HL-60/S4 treated with retinoic acid at 250 ng/mL for 4 days and 3 days (cell line): Measurements from ENCODE around the gene CNR2.
"Not testable (repeated sequence)": the region's sequence is repeated elsewhere in the genome, so short reads cannot be mapped to it uniquely, and the experiment has no call there.

ENCODE experiments used
- in situ Hi-C: fragments of 300-500 bp; cut with MboI; formaldehyde crosslinking; loops from 2 replicates; pipeline ENCODE4 v1.7.0; 2022; ENCODE audit warnings: low sequenced_read_pairs

Gene CNR2

GRCh38 chr1:23916209-23917131 lies 3.3 kb upstream of the CNR2 start:
- in situ Hi-C loops, result loop anchor here (10.0 kb wide), 1 partner anchor 112 kb away; the partner anchor contains the start of gene GALE

GRCh38 chr1:23915466-23915865 lies 2.3 kb upstream of the CNR2 start:
- in situ Hi-C loops, result loop anchor here (10.0 kb wide), 1 partner anchor 111 kb away; the partner anchor contains the start of gene GALE

GRCh38 chr1:23914921-23915320 lies 1.8 kb upstream of the CNR2 start:
- in situ Hi-C loops, result loop anchor here (10.0 kb wide), 1 partner anchor 110 kb away; the partner anchor contains the start of gene GALE

- in situ Hi-C loops, result loop anchor here (10.0 kb wide), 1 partner anchor 107 kb away; the partner anchor contains the start of gene GALE
Observed at GRCh38 chr1:23911921-23912320, 1.2 kb downstream of the CNR2 start.

GRCh38 chr1:23910553-23911246 lies 2.5 kb downstream of the CNR2 start:
- in situ Hi-C loops, result loop anchor here (10.0 kb wide), 1 partner anchor 106 kb away; the partner anchor contains the start of gene GALE

GRCh38 chr1:23910144-23910543 lies 3.0 kb downstream of the CNR2 start:
- in situ Hi-C loops, result loop anchor here (10.0 kb wide), 1 partner anchor 105 kb away; the partner anchor contains the start of gene GALE

GRCh38 chr1:23909412-23909811 lies 3.8 kb downstream of the CNR2 start:
- in situ Hi-C loops, result no loop called here

GRCh38 chr1:23908453-23909341 lies 4.5 kb downstream of the CNR2 start:
- in situ Hi-C loops, result no loop called here

- in situ Hi-C loops, result no loop called here
Observed at GRCh38 chr1:23906731-23907130, 6.4 kb downstream of the CNR2 start.

GRCh38 chr1:23905461-23906025 lies 7.6 kb downstream of the CNR2 start:
- in situ Hi-C loops, result no loop called here

- in situ Hi-C loops, result no loop called here
Observed at GRCh38 chr1:23904748-23905357, 8.3 kb downstream of the CNR2 start.

- in situ Hi-C loops, result no loop called here
Observed at GRCh38 chr1:23903754-23904153, 9.4 kb downstream of the CNR2 start.

GRCh38 chr1:23902321-23903278 lies 10.6 kb downstream of the CNR2 start:
- in situ Hi-C loops, result no loop called here

- in situ Hi-C loops, result not testable (repeated sequence)
Observed at GRCh38 chr1:23900017-23900416, 13.1 kb downstream of the CNR2 start.

GRCh38 chr1:23899070-23899469 lies 14.1 kb downstream of the CNR2 start:
- in situ Hi-C loops, result no loop called here

- in situ Hi-C loops, result no loop called here
Observed at GRCh38 chr1:23897083-23897482, 16.1 kb downstream of the CNR2 start.

GRCh38 chr1:23896491-23896890 lies 16.7 kb downstream of the CNR2 start:
- in situ Hi-C loops, result no loop called here

GRCh38 chr1:23895993-23896392 lies 17.2 kb downstream of the CNR2 start:
- in situ Hi-C loops, result no loop called here

- in situ Hi-C loops, result no loop called here
Observed at GRCh38 chr1:23895082-23895481, 18.1 kb downstream of the CNR2 start.
